HepG2 (cell line): ENCODE measurements around the gene POLQ. TPM values are rescaled to one million over a fixed set of nuclear protein-coding genes. Genes with fewer than 3 reads are reported as not detected.

Experiments used
- DRAP1 ChIP-seq: IDR thresholded peaks from 2 replicates; pipeline ENCODE4 v1.6.1; 2016; ENCODE audit warnings: missing genetic modification reagents, missing compliant biosample characterization
- FOXO4 ChIP-seq: sonication (generic); formaldehyde crosslinking; conservative IDR thresholded peaks from 2 replicates; pipeline ENCODE4 v1.8.1; 2023; ENCODE audit warnings: missing genetic modification reagents
- IRF2 ChIP-seq: IDR thresholded peaks from 2 replicates; pipeline ENCODE4 v1.6.1; 2018; ENCODE audit warnings: missing genetic modification reagents, missing compliant biosample characterization
- IRX3 ChIP-seq: sonication (generic); formaldehyde crosslinking; IDR thresholded peaks from 2 replicates; pipeline ENCODE4 v1.8.1; 2023; ENCODE audit warnings: mild to moderate bottlenecking, low read depth, missing genetic modification reagents, borderline replicate concordance
- ISX ChIP-seq: sonication (generic); formaldehyde crosslinking; conservative IDR thresholded peaks from 2 replicates; pipeline ENCODE4 v1.5.0; 2020; ENCODE audit warnings: missing genetic modification reagents
- KDM5B ChIP-seq: sonication (generic); formaldehyde crosslinking; IDR thresholded peaks from 2 replicates; pipeline ENCODE4 v1.4.0; 2020; ENCODE audit warnings: missing genetic modification reagents, mild to moderate bottlenecking, borderline replicate concordance
- KLF6 ChIP-seq: IDR thresholded peaks from 2 replicates; pipeline ENCODE4 v1.8.0; 2016; ENCODE audit warnings: missing biosample characterization, missing genetic modification reagents
- NKX3-1 ChIP-seq: sonication (generic); formaldehyde crosslinking; IDR thresholded peaks from 2 replicates; pipeline ENCODE4 v1.5.0; 2020; ENCODE audit warnings: missing genetic modification reagents
- NR1H2 ChIP-seq: sonication (generic); formaldehyde crosslinking; IDR thresholded peaks from 2 replicates; pipeline ENCODE4 v1.8.1; 2022; ENCODE audit warnings: low read depth, missing genetic modification reagents, borderline replicate concordance
- POLR2A ChIP-seq, 2 experiments: IDR thresholded peaks; 2 replicates each; pipeline ENCODE4 v1.6.1; 2011; ENCODE audit warnings: low read depth in 2 of 2, low read length in 2 of 2, mild to moderate bottlenecking in 1 of 2, moderate library complexity in 1 of 2; ENCODE audit not compliant: insufficient read depth in 1 of 2
- SMYD3 ChIP-seq: sonication (generic); formaldehyde crosslinking; IDR thresholded peaks from 2 replicates; pipeline ENCODE4 v1.8.1; 2023; ENCODE audit warnings: mild to moderate bottlenecking, missing genetic modification reagents
- SRF ChIP-seq: IDR thresholded peaks from 2 replicates; pipeline ENCODE4 v1.6.1; 2011; ENCODE audit warnings: mild to moderate bottlenecking, low read depth, low read length, moderate library complexity
- SSRP1 ChIP-seq: IDR thresholded peaks from 2 replicates; pipeline ENCODE4 v1.6.1; 2016; ENCODE audit warnings: control low read depth
- ZBTB8A ChIP-seq: sonication (generic); formaldehyde crosslinking; IDR thresholded peaks from 2 replicates; pipeline ENCODE4 v1.4.0; 2020; ENCODE audit warnings: mild to moderate bottlenecking, low read depth, missing genetic modification reagents, borderline replicate concordance
- ZKSCAN5 ChIP-seq: sonication (generic); formaldehyde crosslinking; IDR thresholded peaks from 2 replicates; pipeline ENCODE4 v1.5.1; 2020; ENCODE audit warnings: mild to moderate bottlenecking, missing genetic modification reagents
- ZNF337 ChIP-seq: sonication (generic); formaldehyde crosslinking; IDR thresholded peaks from 2 replicates; pipeline ENCODE4 v1.5.1; 2020; ENCODE audit warnings: missing genetic modification reagents, low read depth, mild to moderate bottlenecking, borderline replicate concordance
- ZNF614 ChIP-seq: IDR thresholded peaks from 2 replicates; pipeline ENCODE4 v1.6.1; 2018; ENCODE audit warnings: missing biosample characterization, missing genetic modification reagents, inconsistent platforms, borderline replicate concordance
- ZNF616 ChIP-seq: sonication (generic); formaldehyde crosslinking; IDR thresholded peaks from 2 replicates; pipeline ENCODE4 v1.5.0; 2020; ENCODE audit warnings: low read depth, mild to moderate bottlenecking, missing genetic modification reagents
- ZNF703 ChIP-seq: sonication (generic); formaldehyde crosslinking; IDR thresholded peaks from 2 replicates; pipeline ENCODE4 v1.5.1; 2020; ENCODE audit warnings: missing genetic modification reagents, mild to moderate bottlenecking, moderate library complexity, borderline replicate concordance
- polyA plus RNA-seq, 8 experiments: library from polyadenylated mRNA; depleted of rRNA in 3 of 8; stranded (reverse) in 7 of 8; unstranded in 1 of 8; fragments of >200 nt; fragmentation: Illumina TruSeq in 4 of 8; extraction: Trizol in 4 of 8; gene quantifications; 2 replicates each; pipeline versions ENCODE4 v1.2.1 to v1.2.3, GENCODE V29; 2011 to 2016; ENCODE audit warnings: low read depth in 4 of 8, missing spikeins in 1 of 8, mixed read lengths in 1 of 8; ENCODE audit not compliant: insufficient read depth in 1 of 8
- total RNA-seq, 5 experiments: library from RNA; depleted of rRNA; stranded (reverse); fragments of >200 nt; fragmentation: Illumina TruSeq; extraction: Trizol; gene quantifications; 2 replicates each; pipeline ENCODE4 v1.2.3, GENCODE V29; 2016; ENCODE audit warnings: low read depth in 1 of 5
- TF ChIP-seq, protein P1 (sequence below): sonication (generic); formaldehyde crosslinking; IDR thresholded peaks from 2 replicates; pipeline ENCODE4 v1.4.0; 2020; ENCODE audit warnings: missing genetic modification reagents
- TF ChIP-seq, protein P2 (sequence below): sonication (generic); formaldehyde crosslinking; IDR thresholded peaks from 2 replicates; pipeline ENCODE4 v1.8.0; 2022; ENCODE audit warnings: mild to moderate bottlenecking, missing genetic modification reagents, borderline replicate concordance
- TF ChIP-seq, protein P3 (sequence below): sonication (generic); formaldehyde crosslinking; conservative IDR thresholded peaks from 2 replicates; pipeline ENCODE4 v1.4.0; 2020; ENCODE audit warnings: missing genetic modification reagents

The POLQ gene
- total and polyA plus RNA-seq, 2 of the 13 experiments (the other 11 are each of a cell fraction or from before 2014, with no cell fraction given): 2.5 to 18.6 TPM

DNA sequence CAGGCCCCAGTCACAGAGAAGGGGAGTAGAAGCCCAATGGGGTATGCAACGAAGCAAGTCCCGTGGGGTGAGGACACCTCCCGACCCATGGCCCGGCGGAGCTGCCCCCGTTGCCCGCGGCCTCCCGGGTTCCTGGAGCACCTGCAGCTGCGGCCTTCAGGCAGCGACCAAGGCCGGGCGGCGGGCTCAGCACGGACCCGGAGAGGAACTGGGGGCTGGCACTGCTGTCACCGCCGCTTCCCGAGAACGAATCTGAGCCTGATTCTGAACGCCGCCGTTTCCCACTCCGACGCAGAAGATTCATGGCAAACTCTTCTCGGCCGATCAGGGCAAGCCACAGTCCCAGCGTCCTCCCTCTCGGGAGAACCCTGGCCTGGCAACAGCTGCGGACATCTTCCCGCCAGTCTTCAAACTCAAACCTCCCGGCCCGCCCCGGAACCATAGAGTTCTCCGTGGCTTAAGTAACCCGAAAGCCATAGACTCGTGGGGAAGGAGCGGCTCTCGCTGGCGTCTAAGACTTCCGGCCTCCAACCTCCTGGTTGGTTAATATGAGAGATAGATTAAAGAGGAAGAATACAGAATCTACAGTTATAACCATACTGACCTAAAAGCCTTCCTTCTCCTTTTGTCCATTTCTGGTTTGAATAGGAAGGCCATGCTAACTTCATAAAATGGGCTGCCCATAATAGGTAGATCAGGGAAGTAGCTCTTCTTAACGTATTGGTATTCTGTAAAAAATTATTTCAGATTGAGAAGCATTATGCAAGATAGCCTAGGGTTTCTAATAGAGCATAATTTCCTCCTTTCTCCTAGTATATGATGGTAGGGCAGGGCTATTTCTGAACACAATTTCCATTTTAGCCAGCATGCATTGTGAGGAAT lies at the start of gene POLQ (continued):
- TF ChIP-seq IRF2 (CRISPR knock-in tag) (peak; percentile 72; the same call in 1 of the 2 replicates), ZBTB8A (CRISPR knock-in tag) (no peak), NR1H2 (no peak), SMYD3 (CRISPR knock-in tag) (0 out of 2 replicates have a peak, but pooled peaks have one; percentile 27), ZNF703 (CRISPR knock-in tag) (no peak), FOXO4 (CRISPR knock-in tag) (0 out of 2 replicates have a peak, but pooled peaks have one; percentile 87), POLR2A (IDR thresholded peaks at IDR 0.05; ENCODE audit: insufficient read depth in 1 of 2, low read depth in 2 of 2, low read length in 2 of 2) (peak; percentile 49 to 63; a peak in 2 of 4 replicates), KDM5B (CRISPR knock-in tag) (peak; percentile 21; the same call in 1 of the 2 replicates), ZKSCAN5 (CRISPR knock-in tag) (no peak), ZNF614 (CRISPR knock-in tag) (0 out of 2 replicates have a peak, but pooled peaks have one; percentile 10), IRX3 (CRISPR knock-in tag) (0 out of 2 replicates have a peak, but pooled peaks have one; percentile 53), NKX3-1 (CRISPR knock-in tag) (peak; percentile 74; the same call in 1 of the 2 replicates), DRAP1 (peak; percentile 82), ZNF616 (no peak), SRF (no peak), SSRP1 (CRISPR knock-in tag) (no peak), ZNF337 (0 out of 2 replicates have a peak, but pooled peaks have one; percentile 41), ISX (CRISPR knock-in tag) (0 out of 2 replicates have a peak, but pooled peaks have one; percentile 82), KLF6 (CRISPR knock-in tag) (peak; percentile 65; the same call in 1 of the 2 replicates)
- TF ChIP-seq, protein P1, sequence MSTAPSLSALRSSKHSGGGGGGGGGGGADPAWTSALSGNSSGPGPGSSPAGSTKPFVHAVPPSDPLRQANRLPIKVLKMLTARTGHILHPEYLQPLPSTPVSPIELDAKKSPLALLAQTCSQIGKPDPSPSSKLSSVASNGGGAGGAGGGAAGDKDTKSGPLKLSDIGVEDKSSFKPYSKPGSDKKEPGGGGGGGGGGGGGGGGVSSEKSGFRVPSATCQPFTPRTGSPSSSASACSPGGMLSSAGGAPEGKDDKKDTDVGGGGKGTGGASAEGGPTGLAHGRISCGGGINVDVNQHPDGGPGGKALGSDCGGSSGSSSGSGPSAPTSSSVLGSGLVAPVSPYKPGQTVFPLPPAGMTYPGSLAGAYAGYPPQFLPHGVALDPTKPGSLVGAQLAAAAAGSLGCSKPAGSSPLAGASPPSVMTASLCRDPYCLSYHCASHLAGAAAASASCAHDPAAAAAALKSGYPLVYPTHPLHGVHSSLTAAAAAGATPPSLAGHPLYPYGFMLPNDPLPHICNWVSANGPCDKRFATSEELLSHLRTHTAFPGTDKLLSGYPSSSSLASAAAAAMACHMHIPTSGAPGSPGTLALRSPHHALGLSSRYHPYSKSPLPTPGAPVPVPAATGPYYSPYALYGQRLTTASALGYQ: peak; percentile 79
- TF ChIP-seq, protein P2, sequence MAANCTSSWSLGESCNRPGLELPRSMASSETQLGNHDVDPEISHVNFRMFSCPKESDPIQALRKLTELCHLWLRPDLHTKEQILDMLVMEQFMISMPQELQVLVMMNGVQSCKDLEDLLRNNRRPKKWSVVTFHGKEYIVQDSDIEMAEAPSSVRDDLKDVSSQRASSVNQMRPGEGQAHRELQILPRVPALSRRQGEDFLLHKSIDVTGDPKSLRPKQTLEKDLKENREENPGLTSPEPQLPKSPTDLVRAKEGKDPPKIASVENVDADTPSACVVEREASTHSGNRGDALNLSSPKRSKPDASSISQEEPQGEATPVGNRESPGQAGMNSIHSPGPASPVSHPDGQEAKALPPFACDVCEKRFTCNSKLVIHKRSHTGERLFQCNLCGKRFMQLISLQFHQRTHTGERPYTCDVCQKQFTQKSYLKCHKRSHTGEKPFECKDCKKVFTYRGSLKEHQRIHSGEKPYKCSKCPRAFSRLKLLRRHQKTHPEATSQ (CRISPR knock-in tag): no peak
- TF ChIP-seq, protein P3, sequence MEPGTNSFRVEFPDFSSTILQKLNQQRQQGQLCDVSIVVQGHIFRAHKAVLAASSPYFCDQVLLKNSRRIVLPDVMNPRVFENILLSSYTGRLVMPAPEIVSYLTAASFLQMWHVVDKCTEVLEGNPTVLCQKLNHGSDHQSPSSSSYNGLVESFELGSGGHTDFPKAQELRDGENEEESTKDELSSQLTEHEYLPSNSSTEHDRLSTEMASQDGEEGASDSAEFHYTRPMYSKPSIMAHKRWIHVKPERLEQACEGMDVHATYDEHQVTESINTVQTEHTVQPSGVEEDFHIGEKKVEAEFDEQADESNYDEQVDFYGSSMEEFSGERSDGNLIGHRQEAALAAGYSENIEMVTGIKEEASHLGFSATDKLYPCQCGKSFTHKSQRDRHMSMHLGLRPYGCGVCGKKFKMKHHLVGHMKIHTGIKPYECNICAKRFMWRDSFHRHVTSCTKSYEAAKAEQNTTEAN (CRISPR knock-in tag): peak; percentile 60; the same call in 1 of the 2 replicates
